Measurements from ENCODE around the gene CPA2.

CPA2 gene

GRCh38 chr7:130256704-130257103 lies 10.0 kb upstream of the CPA2 start:
- no peak for DNase-seq

DNA sequence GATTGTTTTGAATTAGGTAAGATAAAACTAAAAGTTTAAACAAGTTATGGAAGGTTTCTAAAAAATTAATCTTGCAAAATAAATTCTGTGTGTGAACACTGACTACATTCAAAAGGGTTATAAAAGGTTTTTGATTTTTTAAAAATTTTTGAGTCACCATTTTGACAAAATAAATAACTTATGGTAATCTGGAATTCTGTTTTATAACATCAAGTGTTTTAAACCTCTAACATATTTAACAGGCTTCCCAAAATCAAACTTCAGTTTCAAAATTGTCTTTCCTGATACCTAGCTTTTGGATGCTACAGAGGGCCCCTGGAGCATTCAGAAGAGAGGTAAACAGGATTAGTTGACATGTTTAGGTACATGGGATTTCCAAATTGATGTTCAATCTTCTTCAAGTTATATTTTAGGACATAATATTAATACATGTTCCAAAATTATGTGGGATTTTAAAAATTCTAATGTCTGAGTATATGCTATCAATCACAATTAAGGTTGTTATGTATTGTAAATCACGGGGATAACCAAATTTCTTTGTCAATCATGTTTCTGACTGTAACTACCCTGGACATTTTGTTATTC lies 8.1 kb upstream of the CPA2 start:
- no peak for DNase-seq

- no peak for DNase-seq
Measured at GRCh38 chr7:130262448-130262847, 4.2 kb upstream of the CPA2 start.

- DNase-seq, result no peak
Measured at GRCh38 chr7:130263130-130263529, 3.5 kb upstream of the CPA2 start.

DNA sequence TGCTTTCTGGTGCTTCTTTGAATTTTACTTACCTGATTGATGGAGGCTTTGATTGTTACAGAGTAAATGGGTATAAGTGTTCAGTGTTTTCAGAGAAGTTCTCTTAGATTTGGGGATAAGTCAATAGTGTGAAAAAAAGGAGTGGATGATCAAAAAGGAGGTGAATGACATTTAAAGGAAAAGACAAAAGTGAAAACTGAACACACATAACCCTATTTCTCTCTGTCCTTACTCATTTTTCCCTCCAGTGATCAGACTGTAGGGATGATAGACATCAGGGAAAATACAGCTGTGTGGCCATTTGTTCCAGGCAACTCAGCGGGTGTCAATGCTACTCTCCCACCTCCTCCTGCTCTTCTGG lies 278 bp downstream of the CPA2 start:
- no peak for DNase-seq

GRCh38 chr7:130268463-130269317 lies 2.0 kb downstream of the CPA2 start:
- no peak for DNase-seq

DNA sequence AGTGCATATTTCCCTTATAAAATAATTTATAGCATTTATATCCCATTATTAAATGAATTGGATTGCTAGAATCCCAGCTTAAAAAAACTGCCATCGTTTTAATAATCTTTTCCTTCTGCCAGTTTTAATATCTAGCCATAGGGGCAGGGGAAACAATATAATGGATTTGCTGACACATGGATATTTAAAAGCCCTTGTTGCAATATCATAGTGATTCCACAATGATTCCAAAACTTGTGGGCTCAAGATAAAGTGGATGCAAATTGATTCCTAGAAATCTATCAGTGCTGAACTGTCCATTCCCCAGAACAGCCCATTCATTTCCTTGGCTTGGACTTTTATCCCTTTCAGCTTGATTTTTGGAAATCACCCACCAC lies 2.6 kb downstream of the CPA2 start:
- DNase-seq, result no peak

DNA sequence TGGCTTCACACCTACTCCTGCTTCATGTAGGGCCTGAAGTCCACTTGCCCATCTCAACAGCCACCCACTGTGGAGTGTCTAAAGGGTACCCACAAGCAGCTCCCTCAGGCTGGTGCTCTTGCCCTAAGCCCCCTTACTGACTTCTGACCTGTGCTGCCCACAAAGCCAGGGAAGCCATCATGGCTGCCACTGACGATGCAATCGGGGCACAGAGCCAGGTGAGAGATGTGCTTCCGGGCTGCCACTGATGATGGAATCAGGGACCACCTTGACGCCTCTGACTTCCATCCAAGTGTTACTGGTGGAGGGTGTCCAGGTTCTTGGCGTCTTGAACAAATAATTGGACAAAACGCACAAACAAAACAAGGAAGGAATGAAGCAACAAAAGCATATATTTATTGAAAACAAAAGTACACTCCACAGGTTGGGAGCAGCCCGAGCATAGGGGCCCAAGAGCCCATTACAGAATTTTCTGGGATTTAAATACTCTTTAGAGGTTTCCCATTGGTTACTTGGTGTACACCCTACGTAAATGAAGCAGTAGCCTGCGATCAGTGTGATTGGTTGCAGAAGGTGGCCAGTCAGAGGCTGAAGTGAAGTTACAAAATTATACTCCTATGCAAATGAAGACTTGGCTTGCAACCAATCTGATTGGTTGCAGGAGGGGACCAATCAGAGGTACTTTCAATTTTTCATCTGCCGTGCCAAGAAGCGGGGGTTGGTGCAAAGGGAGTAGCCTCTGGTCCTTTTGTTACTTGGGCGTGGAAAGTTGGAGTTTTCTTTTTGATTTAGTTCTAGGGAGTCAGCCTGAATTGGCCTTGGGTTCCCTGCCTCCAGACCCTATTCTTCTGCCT lies 4.5 kb downstream of the CPA2 start:
- DNase-seq, result no peak

DNA sequence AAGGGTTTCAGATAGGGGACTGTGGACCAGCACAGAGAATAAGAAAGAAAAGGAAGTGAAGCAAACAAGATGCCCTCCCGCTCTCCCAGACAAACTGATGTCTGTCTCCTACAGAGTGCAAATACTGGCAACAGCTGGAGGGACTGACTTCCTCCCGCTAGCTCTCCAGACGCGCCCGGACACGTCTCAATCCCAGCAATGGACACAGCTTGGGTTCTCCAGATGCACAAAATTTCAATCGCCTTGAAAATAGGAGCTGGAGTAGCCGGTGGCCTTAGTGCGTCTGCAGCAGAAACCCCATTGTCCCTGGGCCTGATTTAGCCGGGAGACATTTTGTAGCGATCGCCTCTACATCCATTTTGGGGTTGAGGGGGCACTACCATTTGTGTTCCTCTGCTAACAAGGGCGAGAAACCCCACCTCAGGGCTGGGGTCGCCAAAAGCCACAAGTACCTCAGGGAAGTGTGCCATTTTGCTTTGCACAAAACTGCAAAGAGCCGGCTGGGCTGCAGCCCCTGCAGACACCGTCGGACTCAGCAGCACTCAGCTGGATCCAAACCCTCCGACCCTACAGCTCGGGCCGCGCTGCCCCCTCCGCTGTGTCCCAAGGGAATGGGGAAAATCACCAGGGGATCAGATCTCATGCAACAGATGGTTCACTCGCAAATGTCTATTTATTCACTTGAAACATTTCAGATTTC lies 5.9 kb downstream of the CPA2 start:
- no peak for DNase-seq

DNA sequence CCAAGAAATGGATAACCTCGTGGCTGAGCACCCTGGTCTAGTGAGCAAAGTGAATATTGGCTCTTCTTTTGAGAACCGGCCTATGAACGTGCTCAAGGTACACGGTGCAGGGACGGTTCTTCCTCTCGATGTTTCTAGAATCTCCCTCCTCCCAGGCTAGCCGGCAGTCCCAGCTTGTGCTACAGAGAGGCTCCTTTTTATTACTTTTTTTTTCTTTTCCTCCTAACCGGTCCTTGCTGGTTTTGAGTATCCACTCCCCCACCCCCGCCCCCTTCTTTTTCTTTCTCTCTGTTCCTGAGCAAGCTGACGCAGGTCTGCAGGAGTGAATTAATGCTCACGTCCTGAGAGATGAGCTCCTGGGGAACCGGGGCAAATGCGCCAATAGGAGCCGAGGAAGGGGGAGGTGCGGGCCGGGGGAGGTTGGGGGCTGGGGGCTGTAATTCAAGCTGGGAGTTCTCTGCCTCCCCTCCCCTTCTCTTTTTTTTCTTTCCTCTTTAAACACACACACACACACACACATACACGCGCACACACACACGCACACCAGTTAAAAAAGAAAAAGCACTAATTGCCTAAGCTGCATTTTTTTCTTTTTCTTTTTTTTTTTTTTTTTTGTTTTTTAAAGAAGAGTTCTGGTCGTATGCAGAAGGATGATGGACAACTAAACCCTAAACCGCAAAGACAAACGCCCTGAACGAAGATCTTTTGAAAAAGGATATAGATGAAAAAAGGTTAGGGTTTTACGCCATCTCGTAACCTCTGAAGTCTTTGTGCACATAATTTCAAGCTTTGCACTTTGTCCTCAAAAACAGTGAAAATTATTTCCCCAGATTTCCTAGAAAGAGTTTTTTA lies 6.6 kb downstream of the CPA2 start:
- DNase-seq, result no peak

GRCh38 chr7:130273933-130274255 lies 7.2 kb downstream of the CPA2 start:
- no peak for DNase-seq

GRCh38 chr7:130274296-130274695 lies 7.6 kb downstream of the CPA2 start:
- DNase-seq, result no peak

DNA sequence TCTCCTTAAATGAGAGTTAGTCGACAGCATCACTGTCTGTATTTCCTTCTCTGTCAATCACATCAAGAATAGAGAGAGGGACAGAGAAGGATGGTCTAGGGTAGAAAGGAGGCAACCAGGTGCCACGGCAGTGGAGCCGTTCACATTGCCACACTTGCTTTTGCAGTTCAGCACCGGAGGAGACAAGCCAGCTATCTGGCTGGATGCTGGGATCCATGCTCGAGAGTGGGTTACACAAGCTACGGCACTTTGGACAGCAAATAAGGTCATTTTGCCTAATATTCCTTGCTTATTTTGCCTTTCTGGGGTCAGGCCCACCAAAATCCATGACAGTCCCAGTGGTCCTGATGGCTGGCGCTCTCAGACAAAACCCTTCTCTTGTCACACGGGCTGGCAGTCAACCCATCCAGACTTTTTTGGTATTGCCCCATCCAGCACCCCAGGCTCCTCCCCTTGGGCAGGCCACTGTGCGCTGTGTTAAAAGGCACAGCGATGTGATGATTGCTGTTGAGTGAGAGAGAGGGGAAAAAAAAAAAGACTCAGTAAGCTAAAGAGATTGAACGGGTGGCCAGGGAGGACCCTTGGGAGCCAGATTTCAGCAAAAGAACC lies 8.4 kb downstream of the CPA2 start:
- DNase-seq, result no peak

DNA sequence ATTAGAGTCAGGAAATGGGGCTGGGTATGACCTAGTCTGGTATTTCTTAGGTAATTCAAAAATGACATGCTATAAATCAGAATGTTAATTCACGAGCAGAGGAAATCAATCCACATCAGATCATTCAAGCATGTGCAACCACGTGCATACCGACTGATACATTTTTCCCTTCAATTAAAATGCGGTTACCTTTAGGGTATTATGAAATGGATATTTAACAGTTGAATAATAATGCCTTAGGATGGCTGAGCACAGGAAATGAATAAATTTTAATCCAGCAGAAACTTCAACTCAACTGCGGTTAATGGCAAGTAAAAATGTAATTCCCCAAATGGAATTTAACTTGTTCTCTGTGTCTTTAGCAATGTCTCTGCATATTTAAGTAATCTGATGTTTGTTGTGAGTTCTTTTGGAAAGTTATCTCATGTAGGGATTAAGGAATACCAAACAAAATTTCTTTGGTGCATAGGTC lies 9.2 kb downstream of the CPA2 start:
- no peak for DNase-seq

DNA sequence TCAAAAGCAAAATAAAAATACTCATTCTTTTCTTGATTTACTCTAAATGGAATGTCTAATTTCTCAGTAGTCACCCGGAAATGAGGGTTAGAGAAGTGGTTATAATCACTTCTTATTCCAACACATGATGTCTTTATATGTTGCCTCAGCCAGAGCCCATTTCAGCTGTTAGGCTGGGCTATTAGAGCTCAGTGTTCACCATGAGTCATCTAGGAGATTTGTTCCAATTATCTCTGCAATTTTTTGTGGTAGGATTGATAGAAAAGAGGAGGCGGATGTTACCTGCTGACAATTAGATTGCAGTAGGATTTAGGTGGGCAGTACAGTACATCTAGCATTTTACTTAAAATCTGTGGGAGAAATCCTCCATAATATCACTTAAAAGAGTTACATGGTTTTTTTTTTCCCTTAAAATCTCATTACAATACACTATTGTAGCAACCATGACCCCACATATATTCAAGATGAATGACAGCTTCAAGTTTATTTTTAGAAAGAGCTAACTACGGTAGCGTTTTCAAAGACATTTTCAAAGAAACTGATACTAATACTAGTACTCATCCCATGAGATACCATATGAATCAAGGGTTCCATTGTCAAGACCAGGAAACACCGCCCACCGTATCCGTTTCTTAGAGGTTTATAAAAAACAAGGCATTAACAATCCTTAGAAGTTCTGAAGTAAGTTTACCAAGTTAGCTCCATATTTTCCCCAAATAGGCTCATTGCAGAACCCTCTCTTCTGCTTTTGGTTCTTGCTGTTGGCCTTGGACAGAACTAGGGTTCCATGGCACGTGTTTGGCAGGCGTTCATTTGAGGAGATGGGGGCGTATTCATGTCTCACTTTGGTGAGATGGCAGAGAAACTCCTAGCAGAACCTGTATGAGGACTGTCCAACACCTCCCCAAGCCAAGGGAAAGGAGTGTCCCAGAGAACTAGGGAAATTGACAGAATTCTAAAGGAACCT lies 10.4 kb downstream of the CPA2 start:
- no peak for DNase-seq

DNA sequence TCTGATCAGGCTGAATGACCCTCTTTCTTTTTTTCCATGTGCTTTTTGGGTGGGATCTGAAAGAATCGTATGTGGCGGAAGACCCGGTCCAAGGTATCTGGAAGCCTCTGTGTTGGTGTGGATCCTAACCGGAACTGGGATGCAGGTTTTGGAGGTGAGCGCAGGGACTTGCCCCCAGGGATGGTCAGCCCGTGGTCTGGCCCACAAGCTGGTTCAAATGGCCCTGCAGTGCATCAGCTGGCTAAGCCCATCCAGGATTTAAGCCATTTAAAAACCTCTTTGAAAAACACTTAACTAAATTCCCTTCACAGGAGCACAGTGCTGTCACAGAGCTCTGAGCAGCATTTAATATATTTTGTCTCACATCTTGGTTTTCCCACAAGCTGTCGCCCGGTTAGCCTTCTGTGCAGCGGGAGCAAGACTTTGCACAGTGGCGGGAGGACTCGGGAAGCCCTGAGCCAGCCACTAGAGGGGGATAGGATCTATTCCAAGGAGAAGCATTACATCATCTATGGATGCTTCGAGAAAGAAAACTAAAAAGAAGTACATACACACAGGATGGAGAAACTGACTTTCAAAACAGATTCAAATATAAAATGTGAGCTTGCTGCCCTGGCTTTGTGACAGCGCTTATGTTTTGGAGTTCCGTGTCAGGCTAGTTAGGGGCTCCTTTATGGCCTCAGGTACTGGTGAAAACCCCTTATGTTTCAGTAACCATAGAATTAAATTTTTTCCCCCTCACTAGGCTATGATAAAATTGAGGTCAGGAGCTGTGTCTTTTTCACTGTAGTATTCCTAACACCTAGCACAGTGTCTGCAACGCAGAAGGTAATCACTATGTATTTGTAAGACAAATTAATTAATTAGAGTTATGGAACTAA lies 11.3 kb downstream of the CPA2 start:
- no peak for DNase-seq

DNA sequence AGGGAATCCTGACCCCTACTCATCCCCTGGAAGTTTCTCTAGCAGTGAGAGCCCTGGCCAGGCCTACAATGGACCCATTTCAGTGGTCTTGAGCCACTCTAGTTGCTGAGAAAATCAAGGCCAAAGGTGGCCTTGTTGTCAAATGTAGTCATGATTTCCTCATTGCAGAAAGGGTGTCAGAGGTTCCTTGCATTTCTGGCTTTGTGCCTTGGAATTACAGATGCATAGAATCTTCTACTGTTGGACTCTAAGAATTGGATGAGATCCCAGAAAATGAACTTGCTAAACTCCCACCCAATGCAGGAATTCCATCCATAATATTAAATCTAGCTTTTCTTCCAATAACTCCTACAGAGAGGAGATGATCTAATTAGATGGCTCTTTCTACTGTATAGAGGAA lies 12.2 kb downstream of the CPA2 start:
- DNase-seq, result no peak

- no peak for DNase-seq
Measured at GRCh38 chr7:130279286-130279685, 12.6 kb downstream of the CPA2 start.

DNA sequence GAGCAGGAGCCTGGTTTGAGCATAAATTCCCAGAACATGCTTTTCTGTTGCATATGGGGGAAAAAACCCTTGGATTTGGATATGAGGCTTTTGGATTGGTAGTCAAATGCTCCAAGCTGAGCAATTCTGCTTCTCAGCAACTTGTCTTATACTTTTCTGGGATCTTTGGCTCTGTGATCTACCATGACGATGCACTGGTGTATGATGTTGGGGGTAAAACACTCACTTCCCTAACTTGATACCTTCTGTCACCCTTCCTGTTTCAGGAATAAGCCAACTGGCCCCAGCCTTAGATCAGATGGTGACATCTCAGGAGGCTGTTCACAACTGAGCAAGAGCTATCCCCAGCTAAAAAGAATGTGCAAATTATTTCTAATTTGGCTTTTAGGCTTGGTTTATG lies 13.2 kb downstream of the CPA2 start:
- no peak for DNase-seq

DNA sequence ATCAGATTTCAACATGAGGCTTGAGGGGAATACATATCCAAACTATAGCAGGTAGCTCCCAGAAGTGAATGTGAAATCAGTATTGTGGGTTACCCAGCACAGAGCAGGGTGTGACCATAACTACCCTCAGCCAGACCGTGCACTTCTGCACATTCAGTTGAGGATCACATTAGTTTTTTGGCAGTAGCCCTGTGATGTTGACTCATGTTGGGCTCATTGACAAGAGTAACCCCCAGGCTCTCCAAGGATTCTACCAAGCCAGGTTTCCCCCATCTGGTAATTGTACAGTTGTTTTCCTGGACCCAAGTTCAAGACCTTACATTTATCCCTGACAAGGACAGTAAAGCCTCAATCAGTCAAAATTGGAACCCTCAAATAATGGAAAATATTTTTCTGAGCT lies 14.6 kb downstream of the CPA2 start:
- no peak for DNase-seq

Data from CD4-positive, alpha-beta T cell treated with Interleukin-21 for 1 hour (primary cell).